ENCODE data around the gene PRKCA.

PRKCA gene

DNA sequence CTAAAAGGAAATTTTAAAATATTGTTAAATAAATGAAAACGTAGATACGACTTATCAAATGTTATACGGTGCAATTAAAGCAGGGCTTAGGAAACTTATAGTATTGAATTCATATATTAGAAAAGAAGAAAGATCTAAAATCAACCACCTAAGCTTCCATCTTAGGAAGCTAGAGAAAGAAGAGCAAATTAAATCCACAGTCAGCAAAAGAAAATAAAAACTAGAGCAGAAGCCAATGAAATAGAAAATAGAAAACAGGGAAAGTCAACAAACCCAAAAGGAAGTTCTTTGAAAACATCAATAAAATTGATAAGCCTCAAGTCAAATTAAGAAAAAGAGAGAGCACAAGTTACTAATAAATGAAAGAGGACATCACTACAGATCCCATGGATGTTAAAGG is 457.9 kb downstream of the PRKCA start:
- DNase-seq = no peak

DNA sequence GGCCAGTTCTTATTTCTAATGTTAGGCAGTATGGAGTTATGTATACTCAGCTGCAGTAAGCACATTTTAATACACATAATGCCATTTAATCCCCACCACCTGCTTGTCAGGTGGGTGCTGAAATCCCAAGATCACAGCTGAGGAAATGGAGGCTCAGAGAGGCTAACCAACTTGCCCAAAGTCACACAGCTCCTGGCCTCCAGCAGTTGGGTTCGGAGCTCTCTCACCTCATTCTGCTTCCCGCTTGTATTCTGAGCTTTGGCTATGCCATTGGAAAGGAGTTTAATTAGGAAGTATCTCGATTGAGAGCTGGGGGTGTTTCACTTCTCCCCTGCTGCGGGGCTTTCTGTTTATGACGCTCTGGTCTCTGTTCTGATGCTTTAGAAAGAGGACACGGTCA is 459.9 kb downstream of the PRKCA start:
- DNase-seq = no peak

DNA sequence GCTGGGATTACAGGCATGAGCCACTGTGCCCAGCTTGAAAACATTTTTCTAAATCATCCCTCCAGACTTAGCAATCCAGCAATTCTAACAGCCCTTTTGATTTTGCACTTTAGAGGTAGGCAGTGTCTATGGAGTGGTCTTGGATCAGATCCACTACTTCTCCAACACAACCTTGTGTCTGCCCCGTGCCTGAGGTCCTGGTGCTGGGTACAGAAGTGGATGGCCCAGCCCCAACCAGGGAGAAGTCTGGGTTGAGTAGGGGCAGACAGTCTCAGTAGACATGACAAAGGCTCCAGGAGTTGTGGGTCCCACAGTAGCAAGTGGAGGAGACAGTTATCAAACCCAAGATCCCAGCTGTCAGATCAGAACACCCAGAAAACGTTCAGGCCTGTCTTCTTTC is 460.6 kb downstream of the PRKCA start:
- DNase-seq = no peak

DNA sequence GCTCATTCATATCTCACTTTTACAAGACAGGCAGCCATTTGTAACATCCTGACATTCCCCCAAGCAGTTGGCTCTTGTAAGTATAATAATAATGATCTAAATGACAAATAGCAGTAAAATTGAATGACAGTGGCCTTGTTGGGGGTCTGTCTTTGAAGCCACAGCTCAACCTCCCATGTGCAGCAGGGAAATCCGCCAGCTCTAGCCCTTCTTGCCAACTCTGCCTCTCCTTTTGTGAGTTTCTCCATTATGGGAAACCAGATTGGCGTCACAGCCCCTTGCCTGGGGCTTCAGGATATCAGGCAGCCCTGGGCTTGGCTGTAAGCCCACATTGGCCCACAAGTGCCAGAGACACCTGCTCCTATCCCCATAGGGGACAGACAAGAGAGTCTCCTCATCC is 462.1 kb downstream of the PRKCA start:
- DNase-seq = peak; percentile 81

DNA sequence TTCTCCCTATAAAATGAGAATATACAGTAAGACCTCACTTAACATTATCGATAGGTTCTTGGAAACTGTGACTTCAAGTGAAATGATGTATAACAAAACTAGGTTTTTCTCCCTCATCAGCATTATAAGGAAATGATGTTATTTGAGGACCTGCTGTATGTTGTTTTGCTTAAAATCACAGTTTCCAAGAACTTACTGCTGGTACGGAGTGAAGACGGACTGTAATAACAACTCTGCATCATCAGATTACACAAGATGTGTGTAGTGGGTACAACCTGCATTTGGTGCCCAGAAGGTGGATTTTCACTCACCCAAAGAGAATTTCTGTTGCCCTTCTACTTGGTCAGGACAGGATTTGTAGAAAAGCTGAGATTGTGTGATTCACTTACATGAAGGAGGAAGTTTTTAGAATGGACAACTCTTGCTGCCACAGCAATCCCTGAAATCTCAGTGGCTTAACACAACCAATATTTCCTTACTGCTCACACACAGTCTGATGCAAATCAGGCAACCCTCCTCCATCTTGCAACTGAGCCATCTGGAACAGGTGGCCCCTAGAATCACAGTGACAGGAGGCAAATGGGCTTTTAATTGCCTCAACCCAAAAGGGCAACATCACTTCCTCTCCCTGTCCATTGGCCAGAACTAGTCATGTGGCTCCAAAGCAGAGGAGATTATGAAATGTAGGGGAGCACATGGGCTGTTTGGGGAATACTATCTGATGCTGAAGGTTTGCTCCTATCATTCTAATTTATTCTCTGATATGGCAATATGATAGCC is 464.9 kb downstream of the PRKCA start:
- no peak for DNase-seq

DNA sequence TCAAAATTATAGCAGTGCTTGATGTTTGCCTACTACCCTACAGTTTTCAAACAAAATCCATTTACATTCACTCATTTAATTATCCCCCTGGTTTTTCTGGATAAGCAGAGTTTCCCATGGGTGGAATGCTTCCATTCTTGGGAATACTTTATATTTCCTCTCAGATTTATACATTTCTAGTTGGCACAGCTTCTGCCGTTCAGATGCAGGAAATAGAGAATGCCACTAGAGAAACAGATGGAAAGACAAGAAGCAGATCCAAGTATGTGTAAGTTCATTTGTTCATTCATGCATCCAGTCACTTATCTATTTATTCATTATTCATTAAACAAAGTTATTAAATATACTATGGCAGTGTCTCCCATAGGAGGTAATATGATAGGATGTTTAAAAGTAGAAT is 467.5 kb downstream of the PRKCA start:
- DNase-seq = no peak

DNA sequence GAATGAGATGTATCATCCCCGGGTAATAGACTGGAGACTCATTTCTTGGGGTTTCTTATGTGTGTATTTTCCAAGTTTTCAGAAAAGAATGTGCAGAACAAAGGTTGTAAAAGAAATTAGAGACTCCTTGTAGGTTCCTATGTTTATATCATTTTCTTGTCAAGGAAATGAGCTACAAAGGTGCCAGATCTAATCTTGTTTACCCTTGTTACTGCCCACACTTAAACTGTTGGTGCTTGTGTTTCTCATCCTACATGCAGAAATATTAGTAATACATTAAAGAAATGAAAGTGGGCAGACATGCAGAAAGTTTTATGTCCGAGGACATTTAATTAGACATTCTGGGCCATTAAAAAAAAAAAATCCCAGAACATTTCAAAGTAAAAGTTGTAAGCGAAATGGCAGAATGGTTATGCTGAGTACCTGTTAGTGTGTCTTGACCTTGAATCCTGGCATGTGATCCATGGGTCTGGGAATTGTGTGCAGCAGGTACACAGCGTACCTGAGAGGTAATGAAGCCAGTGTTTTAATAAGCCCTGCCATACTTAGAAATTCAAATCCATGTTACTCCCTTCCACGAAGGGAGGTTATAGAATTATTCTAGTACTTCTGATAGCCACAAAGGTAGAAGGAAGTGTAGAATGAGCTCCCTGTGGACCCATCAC is 469.9 kb downstream of the PRKCA start:
- DNase-seq = no peak

DNA sequence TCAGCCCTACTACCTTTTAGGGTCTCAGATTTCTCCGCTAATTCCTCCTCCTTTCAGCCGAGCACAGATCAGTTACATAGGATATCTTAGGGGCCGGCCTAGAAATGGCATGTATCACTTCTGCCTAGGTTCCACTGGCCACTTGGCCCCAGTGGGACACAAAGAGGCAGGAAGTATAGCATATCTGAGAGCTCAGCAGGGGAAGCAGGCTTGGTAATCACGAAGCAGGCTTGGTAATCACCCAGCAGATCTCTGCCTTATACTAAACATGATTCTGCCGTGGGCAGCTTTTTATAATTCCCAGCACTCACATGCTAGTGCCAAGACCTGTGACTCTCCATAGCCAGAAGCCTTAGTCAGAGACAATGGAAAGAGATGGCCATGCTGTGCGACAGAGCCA is 472.9 kb downstream of the PRKCA start:
- DNase-seq = no peak

DNA sequence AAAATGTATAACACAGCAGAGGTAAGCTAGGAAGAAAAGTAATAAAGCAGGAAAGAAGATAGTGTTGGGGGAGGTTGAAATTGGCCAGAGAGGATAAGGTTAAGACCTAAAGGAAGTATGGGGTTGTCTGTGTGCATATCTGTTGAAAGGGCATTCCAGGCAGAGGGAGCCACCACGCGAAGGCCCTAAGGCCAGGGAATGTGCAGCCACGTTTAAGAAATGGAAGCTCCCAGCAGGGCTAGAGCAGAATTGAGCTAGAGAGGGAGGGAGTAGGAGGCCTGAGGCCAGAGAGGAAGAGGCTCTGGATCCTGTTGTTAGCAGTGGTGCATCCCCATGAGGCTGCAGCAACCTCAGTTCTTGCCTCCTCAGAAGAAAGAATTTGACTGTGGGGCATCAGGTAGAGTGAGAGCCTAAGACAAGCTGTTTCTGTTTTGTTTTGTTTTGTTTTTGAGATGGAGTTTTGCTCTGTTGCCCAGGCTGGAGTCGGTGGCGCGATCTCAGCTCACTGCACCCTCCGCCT is 473.5 kb downstream of the PRKCA start:
- DNase-seq = no peak

DNA sequence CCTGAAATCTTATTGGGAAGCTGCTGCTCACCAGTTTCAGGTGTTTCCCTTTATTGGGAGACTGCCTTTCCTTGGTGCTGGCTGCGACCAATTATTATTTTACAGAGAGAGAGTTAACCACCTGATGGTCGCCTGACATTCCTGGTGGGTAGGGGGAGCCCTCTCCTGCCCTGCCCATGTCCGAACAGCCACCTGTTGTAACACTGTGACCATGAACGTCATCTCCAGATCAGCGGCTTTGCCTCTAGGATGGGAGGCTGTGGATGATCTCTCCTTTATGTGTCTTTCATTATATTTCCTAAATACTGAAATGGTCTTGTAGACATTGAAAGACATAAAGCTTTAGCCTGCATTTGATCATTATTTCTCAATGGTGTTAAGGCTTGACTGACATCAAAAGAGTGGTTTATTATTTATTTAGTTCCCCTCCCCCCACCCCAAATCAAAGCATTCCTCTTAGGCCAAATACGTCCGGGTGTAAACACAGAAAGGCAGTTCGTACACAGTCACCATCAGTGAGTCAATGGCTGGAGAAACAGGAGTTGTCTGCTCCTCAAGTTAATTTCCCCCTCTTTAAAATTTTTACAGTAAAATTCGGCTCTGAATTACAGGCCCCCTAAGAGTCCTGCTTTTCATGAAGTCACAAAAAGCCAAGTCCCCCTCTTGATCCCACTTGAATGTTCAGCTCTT is 474.7 kb downstream of the PRKCA start:
- no peak for DNase-seq

DNA sequence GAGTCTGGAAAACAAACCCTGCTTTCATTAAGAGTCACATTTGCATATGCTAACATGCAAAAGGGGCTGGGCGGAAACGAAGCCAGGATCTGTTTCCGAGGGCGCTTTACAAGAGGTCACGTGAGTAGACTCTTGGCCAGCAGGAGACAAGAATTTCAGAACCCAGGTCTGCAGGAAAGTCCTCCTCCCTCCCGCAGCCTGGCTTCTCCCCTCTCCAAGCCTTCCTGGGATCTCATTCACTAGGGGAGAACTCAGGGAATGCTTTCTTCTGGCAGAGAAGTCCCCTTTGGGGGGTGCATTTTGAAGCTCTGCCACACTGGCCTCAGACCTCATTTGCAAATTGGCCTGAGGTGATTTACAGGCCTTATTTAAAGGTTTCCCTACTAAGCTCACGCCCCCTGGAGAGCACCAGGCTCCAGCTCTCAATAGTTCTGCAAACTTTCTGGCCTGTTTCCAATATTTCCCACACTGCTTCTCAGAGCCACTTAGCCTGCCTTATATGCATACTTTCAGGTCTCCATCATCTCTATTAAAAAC is 475.3 kb downstream of the PRKCA start:
- DNase-seq = no peak

DNA sequence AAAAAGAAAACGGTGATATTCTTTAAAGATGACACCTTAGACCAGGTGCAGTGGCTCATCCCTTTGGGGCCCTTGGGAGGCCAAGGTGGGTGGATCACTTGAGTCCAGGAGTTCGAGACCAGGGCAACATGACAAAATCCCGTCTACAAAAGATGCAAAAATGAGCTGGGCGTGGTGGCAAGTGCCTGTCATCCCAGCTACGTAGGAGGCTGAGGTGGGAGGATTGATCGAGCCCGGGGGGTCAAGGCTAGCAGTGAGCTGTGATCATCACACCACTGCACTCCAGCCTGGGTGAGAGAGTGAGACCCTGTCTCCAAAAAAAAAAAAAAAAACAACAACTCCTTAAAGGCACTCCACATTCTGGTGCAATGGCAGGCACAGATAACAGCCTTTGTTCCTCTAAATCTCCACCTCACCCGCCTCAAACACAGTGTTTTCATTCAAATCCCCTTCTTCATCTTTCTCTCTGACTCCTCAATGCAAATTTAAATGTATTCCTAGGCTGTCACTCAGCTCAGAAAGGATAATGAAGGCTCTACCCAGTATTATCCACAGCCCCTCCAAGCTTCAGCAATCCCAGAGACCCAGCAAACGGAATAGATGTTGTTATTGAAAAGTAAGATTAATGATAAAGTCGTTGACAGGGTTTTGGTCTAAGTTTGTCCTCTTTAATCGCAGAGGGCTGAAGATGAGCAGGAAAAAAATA is 476.3 kb downstream of the PRKCA start:
- DNase-seq = no peak

DNA sequence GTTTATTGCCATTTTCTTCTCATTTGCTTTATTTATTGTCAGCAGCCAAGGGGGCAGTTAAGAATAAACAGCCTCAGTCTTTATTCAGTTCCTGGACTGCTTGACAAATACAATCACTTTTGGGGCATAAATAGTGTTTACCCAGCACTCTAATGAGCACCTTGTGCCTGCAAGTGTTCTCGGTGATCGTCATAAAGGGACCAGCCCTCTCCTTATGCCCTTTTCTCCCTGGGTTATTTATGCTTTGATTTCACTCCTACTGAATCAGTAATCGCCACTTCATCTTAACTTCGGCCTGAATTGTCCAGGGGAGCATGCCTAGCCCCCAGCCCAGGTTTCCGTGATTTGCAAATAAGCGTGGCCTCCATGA is 476.8 kb downstream of the PRKCA start:
- DNase-seq = peak; percentile 22

DNA sequence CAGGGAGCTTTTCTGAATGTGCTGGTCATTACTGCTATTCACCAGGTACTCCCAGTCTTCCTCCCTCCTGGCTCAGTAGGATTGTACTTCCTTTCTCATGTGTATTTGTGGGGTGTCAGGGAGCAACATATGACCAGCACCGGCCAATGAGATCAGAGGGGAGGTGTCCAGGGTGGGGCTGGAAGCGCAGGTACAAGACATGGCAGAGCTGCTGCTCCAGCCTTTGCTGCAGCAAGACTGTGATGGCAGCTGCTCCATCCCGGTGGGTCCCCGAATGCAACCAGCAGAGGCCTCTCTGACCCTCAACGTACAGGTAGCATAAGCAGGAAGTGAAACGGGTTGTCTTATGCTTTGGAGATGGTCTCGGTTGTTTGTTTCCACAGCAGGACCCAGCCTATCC is 478.7 kb downstream of the PRKCA start:
- no peak for DNase-seq

DNA sequence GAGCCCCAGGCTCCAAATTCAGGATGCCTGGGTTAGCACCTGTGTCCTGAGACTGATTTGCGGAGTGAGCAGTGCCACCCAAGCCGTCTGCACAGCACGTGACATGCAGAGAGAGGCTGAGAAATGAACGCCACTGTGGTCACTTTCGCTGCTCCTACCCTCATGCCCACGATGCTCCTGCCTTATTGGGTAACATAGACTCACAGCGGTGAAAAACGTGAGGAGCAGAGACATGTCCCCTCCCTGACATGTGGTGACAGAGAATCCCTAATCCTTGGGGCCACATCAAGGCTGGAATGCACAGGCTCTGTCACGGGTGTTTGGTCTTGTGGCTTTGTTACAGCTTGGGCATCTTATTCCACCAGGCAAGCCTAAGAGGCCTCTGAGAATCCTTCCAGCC is 480.4 kb downstream of the PRKCA start:
- no peak for DNase-seq

DNA sequence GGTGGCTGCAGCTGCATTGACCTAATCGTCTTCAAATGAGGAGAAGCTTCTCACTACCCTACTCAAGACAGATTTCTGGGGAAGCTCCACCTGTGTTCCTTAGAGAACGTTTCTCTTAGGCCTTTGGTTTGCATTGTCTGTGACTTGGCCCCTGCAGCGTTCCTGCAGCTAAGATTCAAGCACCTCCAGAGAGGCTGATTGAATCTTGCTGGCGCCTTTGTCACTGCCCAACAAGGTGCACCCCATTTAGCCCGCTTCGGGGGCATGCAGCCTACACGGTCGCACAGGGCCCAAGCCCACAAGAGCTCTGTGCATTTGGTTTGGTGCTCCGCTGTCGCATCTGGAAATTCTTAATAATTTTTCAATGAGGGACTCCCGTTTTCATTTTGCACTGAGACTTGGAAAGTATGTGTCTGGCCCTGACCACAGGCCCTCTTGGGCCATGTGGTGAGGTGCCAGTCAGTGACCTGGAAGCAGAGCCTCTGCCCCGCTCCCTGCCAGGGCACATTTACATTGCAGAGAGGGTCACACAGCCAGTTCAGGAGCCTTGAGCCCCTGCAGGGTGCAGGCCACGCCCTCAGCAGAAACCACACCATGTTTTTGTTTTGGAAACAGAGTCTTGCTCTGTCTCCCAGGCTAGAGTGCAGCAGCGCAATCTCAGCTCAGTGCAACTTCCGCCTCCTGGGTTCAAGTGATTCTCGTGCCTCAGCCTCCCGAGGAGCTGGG is 481.4 kb downstream of the PRKCA start:
- DNase-seq = no peak

DNA sequence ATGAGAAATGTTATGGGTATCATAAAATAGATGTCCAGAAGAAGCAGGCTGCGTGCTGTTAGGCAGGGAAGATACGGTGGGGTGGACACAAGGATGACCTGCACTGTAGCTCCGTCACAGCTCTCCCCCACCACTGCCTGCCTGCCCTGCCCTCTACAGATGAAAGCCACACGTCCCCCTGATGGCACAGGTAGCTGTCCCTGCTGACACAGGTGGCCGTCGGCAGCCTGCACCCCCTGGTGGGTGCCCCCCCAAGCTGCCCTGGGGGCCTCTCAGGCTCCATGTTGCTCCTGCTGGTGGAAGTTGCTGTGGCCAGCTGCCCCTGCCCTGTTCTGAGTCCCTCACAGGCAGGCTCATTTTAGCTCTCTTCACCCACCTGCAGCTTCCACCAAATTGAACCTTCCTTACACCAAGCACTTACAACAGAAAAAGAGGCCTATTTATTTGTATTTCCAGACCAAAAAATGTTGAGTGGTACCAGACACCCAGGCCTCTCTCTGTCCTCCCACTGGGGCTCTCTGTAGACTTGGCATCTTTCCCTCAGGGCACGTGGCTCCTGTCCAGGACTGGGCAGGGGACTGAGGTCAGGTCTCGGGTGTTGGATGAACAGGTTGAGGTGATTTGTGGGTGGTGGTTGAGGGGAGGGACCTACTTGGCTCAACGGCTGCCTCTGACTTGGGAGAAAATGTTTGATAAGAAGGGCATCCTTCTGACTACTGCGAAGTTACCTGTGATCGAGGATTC is 482.4 kb downstream of the PRKCA start:
- no peak for DNase-seq

DNA sequence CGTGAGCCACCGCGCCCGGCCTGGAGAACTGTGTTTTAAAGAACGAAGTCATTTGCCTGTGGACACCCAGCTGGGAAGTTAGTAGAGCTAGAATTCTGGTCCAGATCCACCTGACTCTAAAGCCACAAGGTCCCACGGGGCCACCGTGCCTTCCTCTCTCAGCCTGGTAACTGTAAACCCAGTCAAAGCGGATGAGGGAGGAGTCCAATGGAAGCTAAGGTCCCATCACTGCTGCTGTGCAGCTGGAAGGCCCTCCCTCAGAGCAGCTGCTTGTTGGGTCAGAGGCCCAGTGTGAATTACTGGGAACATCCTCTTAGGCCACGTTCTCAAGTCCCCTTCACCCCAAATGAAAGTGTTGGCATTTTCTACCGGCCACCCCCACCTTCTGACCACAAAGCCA is 483.7 kb downstream of the PRKCA start:
- no peak for DNase-seq

DNA sequence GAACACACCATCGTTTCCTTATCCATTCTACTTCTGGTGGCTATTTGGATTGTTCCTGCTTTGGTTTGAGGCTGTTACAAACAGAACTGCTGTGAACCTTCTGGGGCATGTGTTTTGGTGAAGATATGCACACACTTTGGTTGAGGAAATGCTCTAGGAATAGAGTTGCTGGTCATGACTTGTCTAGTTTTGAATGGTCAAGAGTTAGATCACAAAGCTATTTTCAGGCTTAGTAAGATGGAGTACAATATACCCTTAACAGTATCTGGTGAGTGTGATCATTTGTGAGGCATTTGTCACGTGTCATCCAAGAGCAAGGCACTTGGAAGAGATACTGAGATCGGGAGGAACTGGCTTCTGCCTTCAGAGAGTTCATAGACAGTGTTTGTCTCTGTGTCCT is 485.5 kb downstream of the PRKCA start:
- DNase-seq = no peak

DNA sequence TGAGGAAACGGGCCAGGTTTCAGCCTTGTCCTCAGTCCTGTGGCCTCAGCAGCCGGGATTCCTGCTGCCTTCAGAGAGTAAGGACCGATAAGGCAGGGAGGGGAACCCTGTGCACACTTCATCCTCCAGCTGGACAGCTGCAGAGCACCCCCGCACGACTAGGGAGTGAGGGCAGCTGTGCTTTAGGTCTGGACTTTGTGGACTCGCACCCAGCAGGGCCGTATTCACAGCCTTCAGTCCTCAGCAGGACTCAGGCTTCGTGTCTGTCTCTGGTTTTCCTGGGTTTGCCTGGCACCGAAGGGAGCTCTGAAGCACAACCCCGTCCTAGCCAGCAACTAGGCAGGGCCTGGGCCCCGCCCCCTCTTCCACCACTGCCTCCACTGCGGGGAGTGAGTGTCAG is 486.7 kb downstream of the PRKCA start:
- DNase-seq = no peak

DNA sequence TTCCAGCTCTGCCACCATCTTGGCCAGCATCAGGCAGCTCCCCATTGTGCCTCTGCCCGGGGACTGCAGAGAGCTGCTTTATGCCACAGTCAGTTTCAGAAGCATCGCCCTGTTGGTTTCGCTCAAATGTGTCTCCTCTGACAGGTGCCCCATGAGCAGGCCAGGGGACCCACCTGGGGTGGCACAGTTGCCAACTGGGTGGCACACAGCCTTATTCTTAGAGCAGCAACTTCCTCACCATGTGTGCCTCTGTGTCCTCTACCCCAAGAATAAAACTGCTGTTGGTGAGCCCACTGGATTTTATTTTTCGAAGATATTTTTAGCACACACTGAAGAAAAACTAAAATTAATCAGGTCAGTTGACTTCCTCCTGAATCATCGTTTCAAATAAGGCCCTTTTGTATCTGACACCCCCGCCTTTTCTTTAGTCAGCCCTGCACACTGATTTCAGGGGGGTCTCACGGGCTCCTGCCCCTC is 487.6 kb downstream of the PRKCA start:
- no peak for DNase-seq
